Measurements from ENCODE around the gene TARS1. TPM values are rescaled to one million over a fixed set of nuclear protein-coding genes. Genes with fewer than 3 reads are reported as not detected.
A peak's percentile ranks its signal among the peaks of the same experiment; 100 is the strongest.

Gene TARS1
- total RNA-seq, 4 donors from 2014 or later, result 29.3 to 40.4 (median 38.9) TPM

GRCh38 chr5:33441241-33442177 is 744 bp downstream of the TARS1 start:
- WGBS, 2 donors, result 3 to 4% methylated on average over 22 of the region's 22 CpGs
- intact Hi-C loops (cut with DNase I; ENCODE audit: low total_unique reads), result no loop called here
- DNase-seq (ENCODE audit: low spot score in 2 of 2), result peak in 1 of 2 donors; percentile 86

GRCh38 chr5:33444542-33444941 is 3.8 kb downstream of the TARS1 start:
- DNase-seq (ENCODE audit: low spot score in 2 of 2), result no peak
- WGBS, 2 donors, result 86 to 88% methylated on average over 4 of the region's 4 CpGs
- intact Hi-C loops (cut with DNase I; ENCODE audit: low total_unique reads), result no loop called here
- H3K4me3 ChIP-seq (ENCODE audit: low read depth, poor library complexity, severe bottlenecking), result no peak overlapping the region
- TF ChIP-seq POLR2A (IDR thresholded peaks at IDR 0.05), result no peak
- no peak for TF ChIP-seq CTCF (IDR thresholded peaks at IDR 0.05)

More at GRCh38 chr5:33441241-33442177, 744 bp downstream of the TARS1 start:
- TF ChIP-seq CTCF (IDR thresholded peaks at IDR 0.05) (no peak), POLR2A (IDR thresholded peaks at IDR 0.05) (no peak)
- H3K4me3 ChIP-seq (ENCODE audit: low read depth, poor library complexity, severe bottlenecking), result peak overlapping the region; percentile 64

- DNase-seq (ENCODE audit: low spot score in 2 of 2), result no peak
- no peak for TF ChIP-seq POLR2A (IDR thresholded peaks at IDR 0.05)
- no peak overlapping the region for H3K4me3 ChIP-seq (ENCODE audit: low read depth, poor library complexity, severe bottlenecking)
- intact Hi-C loops (cut with DNase I; ENCODE audit: low total_unique reads), result no loop called here
Observed at GRCh38 chr5:33445798-33446197, 5.0 kb downstream of the TARS1 start.

GRCh38 chr5:33448118-33448517 is 7.4 kb downstream of the TARS1 start:
- no peak for DNase-seq (ENCODE audit: low spot score in 2 of 2)
- TF ChIP-seq CTCF (IDR thresholded peaks at IDR 0.05) (no peak), POLR2A (IDR thresholded peaks at IDR 0.05) (no peak)
- 78 to 84% methylated on average over 3 of the region's 3 CpGs for WGBS, 2 donors
- intact Hi-C loops (cut with DNase I; ENCODE audit: low total_unique reads), result no loop called here
- no peak overlapping the region for H3K4me3 ChIP-seq (ENCODE audit: low read depth, poor library complexity, severe bottlenecking)

DNA sequence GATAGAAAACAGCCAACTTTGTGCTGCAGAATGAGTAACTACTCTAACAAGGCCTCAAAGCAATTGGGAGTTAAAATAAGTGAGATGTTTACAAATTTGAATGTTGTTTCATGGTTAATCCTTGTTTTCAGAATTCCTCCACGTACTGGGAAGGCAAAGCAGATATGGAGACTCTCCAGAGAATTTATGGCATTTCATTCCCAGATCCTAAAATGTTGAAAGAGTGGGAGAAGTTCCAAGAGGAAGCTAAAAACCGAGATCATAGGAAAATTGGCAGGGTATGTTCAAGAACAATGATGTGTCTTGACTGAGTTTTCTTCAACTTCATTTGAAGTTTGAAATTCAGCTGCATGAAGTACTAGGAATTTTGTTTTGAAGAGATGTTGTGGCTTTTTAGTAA is 16.4 kb downstream of the TARS1 start:
- no peak for TF ChIP-seq POLR2A (IDR thresholded peaks at IDR 0.05)

GRCh38 chr5:33457817-33458216 is 17.1 kb downstream of the TARS1 start:
- TF ChIP-seq CTCF (IDR thresholded peaks at IDR 0.05) (no peak), POLR2A (IDR thresholded peaks at IDR 0.05) (no peak)
- 39 to 67% methylated on average over 1 of the region's 1 CpG for WGBS, 2 donors
- no peak overlapping the region for H3K4me3 ChIP-seq (ENCODE audit: low read depth, poor library complexity, severe bottlenecking)
- intact Hi-C loops (cut with DNase I; ENCODE audit: low total_unique reads), result no loop called here
- no peak for DNase-seq (ENCODE audit: low spot score in 2 of 2)

More for the DNA sequence above, 16.4 kb downstream of the TARS1 start:
- intact Hi-C loops (cut with DNase I; ENCODE audit: low total_unique reads), result no loop called here
- 23 to 24% methylated on average over 2 of the region's 2 CpGs for WGBS, 2 donors
- no peak overlapping the region for H3K4me3 ChIP-seq (ENCODE audit: low read depth, poor library complexity, severe bottlenecking)
- no peak for DNase-seq (ENCODE audit: low spot score in 2 of 2)
